GM21390 (cell line): ENCODE data around the gene CHMP6.

ENCODE experiments used
- ATAC-seq: cut with Tn5 transposase; IDR thresholded peaks from one replicate; pipeline ENCODE4 v1.9.1; 2021; ENCODE audit not compliant: unreplicated experiment

CHMP6 gene

DNA sequence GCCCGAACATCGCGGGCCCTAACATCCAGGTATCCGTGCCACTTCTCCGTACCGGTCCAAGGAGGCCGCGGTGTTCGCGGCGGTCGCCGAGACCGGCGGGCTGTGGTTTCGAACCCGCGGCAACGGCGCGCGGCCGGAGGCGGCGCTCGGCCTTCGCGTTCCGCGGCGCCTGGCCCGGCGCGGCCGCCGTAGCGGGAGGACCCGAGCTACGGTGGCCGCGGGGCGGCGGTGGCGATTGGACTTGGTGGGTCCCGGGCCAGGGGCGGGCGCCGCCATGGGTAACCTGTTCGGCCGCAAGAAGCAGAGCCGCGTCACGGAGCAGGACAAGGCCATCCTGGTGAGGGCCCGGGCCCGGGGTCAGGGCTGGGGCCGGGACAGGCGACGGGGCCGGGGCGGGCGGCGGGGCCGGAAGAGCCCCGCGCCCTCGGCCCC, at the start of gene CHMP6:
Gene CHMP6 (plus strand): TSS at position 197 of the 432 bp plus-strand sequence. CDS start 78 bp downstream, at position 275.
- ATAC-seq, result no peak

DNA sequence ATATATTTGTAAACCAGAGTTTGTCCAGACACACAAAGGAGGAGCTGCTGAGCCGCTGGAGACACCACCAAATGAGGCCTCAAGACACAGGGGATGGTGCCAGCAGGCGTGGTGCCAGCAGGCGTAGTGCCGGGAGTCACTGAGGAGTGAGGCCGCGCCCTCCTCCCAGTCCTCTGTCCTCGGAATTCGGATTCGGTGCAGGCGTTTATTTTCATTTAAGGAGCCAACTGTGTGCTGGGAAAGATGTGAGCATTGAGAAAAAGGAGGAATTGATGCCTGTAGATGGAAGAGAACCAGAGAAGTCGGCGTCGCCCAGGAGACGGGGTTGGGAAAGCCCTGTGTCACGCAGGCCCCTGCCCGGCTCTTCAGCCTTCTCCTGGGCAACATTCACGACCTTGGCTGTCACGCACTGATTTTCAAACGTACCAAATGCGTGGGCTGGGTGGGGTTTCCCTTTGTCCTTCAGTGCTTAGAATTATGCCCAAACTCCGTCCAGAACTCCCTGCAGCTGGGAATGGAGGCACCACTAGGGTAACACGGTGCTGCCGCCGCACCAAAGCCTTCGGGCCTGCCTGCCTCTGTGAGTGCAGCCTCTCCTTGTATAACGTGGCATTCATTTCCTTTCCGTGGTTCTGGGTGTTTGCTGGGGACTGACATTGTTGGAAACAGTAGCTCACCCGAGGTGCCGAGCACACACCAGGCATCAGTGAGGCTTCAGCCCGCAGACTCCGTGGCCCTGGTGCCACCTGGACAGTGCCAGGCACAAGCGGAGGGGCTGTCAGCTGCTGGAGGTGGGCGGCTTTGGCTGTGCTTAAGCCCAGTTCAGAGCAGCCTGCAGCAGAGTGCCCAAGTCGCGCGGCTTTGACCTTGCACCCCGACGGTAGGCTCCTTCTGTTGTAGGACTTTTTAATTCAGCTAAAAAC, 49.0 kb upstream of the CHMP6 start:
- no peak for ATAC-seq

DNA sequence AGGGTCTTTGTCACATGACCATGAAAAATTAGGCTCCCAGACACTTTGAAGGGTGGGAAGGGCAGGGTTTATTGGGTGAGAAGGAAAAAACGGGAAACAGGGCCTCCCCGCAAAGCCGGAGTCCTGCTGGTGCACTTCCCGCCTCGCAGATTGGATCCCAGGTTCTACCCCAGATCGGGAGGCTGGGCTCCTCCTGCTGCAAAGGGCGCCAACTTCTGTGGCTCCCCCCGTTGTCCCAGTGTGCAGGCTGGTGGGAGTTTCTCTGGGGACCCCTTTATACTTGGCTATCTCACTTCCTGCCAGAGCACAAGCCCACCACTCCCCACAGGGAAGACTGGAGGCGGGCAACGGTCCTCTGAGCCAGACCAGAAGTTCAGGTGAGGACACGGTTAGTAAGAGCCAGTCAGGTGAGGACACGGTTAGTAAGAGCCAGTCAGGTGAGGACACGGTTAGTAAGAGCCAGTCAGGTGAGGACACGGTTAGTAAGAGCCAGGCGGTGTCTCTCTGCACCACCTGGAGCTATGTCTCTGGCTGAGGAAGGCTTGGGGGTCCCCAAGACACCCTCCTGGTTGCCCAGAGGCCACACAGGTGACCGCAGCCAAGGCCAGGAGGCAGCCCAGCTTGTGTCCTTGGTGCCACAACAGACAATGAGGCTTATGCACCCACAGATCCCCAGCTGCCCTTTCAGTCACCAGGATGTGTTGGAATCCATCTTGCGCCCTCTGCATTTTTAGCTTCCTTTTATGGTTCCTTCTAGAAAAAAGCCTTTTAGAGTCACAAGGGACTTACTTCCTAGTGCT, 48.1 kb upstream of the CHMP6 start:
- ATAC-seq, result no peak

DNA sequence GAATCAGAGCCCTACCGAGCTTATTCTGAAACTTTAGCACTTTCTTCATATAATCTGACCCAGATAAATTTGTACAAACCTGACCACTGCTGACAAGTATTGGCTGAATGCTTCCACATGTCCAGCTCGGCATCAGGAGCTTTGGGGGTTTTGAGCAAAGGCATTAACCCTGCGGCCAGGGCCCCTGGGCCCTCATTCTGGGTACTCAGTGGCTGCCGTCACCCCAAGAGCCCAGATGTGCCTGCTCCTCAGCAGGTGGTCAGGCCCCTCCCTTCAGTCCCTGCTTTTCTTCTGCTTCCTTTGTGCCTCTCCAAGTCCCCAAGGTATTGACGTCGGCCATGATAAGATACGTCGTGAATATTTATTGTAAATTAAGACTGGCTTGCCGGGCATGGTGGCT, 47.3 kb upstream of the CHMP6 start:
- no peak for ATAC-seq

DNA sequence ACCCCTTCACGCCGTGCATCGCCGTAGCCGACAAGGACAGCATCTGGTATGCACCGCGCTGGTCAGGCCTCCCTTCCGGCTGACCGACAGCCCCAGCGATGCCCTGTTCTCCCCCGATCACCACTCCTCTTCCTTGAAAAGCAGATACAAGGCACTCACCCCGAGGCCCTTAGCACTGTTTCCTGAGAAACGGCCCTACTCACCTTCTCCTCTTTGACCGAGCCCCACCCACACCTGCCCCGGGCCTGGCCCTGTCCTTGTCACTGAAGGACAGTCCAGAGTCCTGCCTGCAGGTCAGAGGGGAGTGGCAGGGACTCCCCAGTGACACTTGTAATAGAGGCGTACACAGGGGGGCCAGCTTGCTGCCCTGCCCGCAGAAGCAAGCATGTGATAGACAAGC, 45.9 kb upstream of the CHMP6 start:
- ATAC-seq, result no peak

DNA sequence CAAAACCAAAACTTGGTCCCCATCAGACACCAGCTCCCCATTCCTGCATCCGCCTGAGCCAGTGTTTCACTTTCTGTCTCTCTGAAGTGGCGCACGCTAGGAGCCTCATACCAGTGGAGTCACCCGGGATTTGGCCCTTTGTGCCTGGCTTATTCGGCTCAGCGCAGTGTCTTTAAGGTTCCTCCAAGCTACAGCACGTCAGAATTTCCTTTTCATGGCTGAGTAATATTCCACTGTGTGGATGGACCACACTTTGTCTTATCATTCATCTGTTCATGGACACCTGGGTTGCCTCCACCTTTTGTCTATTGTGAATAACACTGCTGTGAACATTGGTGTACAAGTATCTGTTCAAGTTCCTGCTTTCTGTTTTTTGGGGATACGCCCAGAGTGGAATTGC, 45.2 kb upstream of the CHMP6 start:
- ATAC-seq, result no peak

DNA sequence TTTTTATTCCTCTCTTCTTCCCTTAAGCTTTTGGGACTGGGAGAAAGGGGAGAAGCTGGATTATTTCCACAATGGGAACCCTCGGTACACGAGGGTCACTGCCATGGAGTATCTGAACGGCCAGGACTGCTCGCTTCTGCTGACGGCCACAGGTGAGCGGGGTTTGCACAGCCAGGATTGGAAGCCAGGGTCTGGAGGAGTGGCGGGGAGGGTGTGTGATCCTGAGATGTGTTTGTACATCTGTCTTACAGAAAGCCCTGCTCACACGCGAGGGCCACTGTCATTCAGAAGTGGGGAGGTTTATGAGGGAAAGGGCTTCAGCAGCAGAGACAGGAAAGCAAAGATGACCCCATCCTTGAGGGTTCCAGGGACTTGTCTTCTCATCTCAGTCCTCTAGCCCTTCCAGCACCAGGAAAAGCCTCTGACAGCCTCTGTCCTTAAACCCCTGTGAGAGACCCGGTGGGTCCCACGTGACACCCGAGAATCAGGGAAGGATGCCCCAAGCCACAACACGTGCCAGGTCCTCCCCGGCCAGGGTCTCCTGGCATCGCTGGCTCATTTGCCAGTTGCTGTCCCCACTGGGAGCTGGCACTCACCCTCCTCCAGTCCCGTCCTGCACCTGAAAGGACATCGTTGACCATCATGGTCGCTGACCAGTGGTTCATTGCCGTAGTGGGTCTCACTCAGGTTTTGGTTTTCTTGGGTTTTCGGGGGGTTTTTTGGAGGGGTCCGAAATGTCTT, 44.3 kb upstream of the CHMP6 start:
- ATAC-seq, result no peak

DNA sequence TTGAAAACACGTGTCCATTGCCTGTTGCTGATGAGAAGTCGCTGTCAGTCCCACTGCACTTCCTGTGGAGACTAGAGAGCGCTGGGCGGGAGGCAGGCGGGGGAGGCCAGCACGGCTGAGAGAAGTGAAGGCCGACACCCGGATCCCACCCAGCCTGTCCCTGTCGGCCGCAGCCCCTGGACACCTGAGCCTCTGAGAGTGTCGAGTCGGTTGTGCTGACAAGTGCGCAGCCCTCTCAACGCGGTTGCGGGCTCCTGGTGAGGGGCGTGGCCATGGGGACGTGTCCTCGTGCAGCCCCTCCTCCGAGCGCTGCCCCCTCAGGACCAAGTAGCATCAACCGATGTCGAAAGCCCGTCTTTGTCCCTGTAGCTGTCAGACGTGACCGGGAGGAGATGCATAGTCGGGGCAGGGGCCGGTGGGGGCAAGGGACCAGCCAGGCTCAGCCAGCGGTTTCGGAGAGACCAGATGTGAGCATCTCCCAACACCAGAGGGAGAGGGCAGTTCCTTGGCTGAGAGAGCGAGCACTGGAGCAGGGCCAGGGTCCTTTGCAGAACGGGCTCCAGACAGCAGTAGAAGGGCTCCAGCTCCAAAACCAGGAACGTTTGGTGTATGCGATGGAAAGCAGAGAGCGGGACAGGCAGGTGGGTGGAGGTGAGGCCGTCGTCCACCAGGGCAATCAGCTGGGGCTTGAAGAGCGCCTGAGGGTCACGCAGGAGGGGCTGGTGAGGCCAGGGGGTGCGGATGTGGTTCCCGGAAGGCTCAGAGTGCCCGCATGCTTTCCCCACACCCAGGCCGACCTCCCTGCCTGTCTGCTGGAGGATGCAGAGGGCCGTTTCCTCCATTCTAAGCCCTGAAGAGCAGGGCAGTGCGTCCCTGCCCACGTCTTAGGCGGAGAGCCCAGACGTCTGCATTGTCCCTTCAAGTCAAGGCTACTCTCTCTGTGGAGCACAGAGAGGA, 43.3 kb upstream of the CHMP6 start:
- no peak for ATAC-seq

DNA sequence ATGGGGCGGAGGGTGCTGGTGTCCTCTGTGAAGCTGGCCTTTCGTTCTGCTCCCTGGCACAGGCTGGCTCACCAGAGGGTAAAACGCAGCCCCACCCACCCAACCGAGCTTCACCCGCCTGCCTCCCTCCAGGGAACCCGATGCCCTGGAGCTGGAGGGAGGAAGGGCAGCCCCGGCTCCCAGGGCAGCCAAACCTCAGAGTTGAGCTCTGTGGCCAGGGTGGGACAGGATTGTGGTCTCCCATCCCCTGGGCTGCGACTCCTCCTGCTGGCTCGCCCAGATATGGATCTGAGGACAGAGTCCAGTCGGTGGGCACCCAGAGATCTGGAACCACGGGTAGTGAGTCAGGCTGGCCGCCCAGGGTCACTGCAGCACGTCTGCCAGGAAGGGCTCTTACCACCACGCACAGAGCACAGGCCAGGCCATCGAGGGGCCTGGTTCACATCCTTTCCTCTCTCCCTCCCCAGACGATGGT, 42.6 kb upstream of the CHMP6 start:
- ATAC-seq, result no peak

DNA sequence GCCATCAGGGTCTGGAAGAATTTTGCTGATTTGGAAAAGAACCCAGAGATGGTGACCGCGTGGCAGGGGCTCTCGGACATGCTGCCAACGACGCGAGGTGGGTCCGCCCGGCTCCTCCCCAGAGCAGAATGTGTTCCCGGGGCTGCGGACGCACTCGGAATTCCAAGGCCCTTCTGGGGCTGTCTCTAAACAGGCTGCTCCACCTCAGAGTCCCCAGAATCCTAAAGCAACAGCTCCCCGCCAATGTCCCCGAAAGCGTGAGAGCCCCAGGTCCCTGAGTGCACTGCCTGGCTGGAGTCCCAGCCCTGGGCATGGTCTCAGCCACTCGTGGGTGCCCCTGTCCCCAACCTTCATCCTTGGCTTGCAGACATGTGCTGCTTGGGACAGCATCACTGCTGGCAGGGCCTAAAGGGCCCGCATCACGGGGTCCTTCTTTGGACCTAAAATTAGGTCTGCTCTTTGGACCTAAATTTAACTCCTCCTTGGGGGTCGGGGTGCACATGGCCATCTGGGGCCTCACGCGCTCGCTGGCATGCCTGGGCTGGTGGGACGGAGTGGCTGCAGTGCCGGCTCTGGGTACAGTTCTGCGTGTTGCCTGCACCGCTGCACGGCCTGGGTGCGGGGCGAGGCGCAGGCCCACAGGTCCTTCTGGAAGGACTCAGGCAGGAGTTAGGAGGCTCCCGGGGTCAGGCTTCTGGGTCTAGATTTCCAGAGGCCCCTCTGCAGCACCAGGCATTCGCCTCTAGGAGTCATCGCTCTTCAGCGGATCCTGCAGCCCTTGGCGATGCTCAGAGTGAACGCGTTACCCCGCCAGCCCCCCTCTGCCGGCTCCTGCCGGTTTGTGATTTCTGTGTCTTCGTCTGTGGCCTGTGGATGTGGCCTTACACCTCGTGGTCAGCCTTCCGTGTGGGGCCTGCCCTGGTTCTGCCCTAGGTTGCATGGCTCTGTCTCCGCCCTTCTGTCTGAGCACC, 41.9 kb upstream of the CHMP6 start:
- no peak for ATAC-seq

DNA sequence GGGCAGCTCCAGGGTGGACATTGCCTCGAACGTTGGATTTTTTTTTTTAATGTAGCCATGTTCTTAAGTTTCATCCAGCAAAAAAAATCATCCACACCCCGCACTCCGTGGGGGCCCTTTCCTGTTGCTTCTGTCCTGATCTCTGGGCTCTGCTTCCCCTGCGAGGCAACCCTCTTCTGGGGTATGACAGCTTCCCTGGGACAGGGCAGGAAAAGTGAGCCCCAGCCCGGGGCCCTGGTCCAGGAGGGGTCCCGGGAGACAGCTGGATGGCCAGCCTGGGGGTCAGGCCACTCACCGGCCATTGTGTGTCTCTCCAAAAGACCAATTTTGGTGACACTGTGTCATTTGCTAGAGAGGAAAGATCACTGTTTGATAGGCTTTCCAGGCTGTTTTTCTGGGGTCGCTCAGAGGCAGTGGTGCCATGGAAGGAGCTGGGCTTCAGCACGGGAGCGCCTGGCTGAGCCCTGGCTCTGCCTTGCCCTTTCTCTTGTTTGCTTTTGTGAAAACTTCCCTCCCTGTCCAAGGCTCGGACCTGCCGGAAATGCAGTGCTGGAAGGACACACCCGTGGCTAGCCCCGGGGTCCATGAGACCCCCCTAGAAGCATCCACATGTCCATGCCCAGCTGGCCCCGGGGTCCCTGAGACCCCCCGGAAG, 41.0 kb upstream of the CHMP6 start:
- no peak for ATAC-seq

DNA sequence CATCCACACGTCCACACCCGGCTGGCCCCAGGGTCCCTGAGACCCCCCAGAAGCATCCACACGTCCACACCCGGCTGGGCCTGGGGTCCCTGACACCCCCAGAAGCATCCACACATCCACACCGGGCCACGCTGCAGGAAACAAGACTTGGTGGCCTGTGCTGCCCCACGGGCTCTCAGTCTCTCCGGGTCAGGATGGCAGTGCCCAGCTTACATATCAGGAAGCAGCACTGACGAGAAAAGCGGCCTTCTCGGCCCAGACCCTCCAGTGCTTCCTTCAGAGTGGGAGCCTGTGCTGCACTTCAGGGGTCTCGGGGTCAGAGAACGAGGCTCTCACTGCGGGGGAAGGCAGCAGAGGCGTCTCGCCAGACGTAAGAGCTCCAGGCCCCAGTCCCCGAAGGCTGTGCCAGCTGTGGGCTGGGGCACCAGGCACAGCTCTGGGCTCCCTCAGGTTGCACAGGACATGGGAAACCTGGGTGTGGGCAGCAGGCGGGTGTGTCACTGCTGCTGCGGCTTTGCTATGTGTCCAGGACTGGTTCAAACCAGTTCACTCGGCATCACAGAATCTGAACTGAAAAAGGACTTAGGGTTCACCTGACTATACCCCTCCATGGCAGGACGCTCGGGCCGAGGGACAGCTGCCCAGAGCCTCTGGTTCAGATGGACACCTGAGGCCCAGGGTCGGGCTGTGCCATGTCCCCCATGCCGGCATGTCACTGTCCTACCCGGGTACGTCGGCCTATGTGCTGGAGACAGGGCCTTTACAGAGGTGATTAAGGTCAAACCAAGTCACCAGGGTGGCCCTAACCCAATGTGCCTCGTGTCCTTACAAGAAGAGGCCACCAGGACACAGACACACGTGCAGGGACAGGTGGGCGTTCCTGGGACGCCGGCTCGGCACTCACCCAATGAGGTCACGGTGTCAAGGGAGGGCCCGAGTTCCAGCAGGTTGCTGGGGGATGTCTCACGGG, 40.2 kb upstream of the CHMP6 start:
- ATAC-seq, result no peak

DNA sequence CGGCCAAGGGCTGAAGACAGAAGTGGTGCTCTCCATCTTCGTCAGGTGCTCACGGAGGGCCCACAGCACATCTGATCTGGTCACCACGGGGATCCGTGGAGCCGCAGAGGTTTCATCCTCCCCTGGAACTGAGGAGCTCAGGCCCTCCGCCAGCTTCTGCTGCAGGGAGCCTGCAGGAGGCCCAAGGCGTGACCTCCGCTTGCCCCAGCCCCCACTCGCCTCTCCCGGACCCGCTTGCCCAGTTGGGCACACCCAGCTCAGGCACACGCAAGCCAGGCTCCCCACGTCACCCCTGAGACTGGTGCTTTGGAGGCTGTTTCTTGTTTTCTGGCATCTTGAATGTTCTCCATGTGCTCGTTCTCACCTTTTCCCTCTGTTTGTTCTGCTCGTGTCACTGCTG, 39.4 kb upstream of the CHMP6 start:
- ATAC-seq, result no peak

DNA sequence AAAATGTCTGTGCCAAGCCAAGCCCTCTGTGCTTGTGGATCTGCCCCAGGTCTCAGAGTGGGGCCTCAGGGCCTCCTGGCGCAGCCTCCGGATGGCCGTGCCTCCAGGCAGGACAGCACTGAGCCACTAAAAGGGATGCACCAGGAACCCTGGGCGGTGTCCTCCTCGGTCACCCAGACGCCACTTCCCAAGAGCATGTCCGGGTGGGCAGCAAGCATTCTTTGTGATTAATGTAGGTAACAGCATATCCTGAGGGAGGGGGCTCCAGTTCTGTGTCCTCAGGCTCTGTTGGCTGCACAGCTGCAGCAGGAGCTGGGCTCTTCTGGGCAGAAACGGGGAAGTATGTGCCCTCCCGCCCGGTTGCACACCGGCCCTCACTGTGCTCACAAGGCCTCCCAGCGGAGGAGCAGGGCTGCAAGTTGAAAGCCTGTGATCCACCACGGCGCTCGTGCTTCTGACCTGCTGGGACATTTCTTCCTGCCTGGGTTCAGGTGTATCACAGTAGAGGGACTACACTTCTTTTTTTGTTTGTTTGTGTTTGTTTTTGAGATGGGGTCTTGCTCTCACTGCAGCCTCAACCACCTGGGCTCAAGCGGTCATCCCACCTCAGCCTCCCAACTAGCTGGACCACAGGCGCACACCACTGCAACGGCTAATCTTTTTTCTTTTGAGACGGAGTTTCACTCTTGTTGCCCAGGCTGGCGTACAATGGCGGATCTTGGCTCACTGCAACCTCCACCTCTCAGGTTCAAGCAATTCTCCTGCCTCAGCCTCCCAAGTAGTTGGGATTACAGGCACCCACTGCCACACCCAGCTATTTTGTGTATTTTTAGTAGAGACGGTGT, 37.9 kb upstream of the CHMP6 start:
- ATAC-seq, result no peak

DNA sequence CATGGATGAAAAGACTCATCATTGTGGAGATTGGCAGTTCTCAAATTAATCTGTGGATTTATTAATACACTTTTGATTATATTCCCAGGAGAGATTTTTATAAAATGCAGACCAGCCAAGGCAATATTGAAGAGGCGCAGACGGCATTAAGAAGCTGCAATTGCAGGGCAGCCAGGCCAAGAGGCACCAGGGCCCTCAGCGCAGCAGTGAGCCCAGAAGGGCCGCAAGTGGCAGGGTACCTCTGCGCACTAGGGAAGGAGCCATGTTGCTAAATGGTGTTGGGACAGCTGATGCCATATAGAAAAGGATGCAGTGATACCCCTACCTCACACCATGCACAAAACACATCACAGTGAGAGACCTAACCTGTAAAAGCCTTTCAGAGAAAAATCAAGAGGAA, 36.6 kb upstream of the CHMP6 start:
- no peak for ATAC-seq

DNA sequence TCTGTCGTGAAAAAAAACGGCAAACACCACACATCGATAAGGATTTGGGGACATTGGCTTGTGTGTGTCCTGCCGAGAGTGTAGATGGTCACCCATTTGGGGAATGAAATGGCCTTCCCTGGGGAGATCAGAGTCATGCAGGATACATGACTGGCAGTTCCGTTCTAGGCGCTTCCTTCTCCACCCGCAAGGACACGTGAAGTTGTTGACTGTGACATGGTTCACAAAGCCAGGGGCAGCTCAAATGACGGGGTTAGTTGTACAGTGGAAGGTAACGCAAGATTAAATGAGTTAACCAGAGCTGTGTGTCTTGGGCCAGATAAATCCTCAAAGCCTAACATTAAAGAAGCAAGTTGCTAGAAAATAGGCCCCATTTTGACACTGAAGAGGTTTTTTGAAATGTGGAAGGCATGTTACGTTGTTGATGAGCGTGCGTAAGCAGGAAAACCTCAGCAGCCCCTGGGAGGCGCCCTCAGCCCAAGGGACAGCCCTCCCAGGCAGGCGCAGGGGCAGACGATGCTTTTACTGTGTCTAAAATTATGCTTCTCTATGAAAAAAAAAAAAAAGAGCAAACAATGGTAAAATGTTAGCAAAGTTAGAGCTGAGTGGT, 35.9 kb upstream of the CHMP6 start:
- no peak for ATAC-seq
